Bronchial epithelial cell (primary cell): ENCODE measurements around the gene TOMM40L. TPM values are rescaled to one million over a fixed set of nuclear protein-coding genes. Genes with fewer than 3 reads are reported as not detected.
"Not testable (repeated sequence)": the region's sequence is repeated elsewhere in the genome, so short reads cannot be mapped to it uniquely, and the experiment has no call there.

Experiments used
- DNase-seq: peaks from one replicate; pipeline ENCODE4 v3.0.0-alpha.2; 2010; ENCODE audit warnings: low read depth
- FAIRE-seq: peaks from 2 replicates; lab custom pipeline; 2011; peaks lifted over from hg19 to GRCh38; lab: Jason Lieb, UNC
- H3K27me3 ChIP-seq: 2 replicates; pipeline ENCODE4 v1.5.1; 2011; ENCODE audit warnings: low read length; ENCODE audit not compliant: control insufficient read depth, insufficient read depth
- H3K36me3 ChIP-seq: 2 replicates; pipeline ENCODE4 v1.5.1; 2011; ENCODE audit warnings: low read length; ENCODE audit not compliant: control insufficient read depth, insufficient read depth
- H3K4me3 ChIP-seq: 2 replicates; pipeline ENCODE4 v1.5.1; 2011; ENCODE audit warnings: mild to moderate bottlenecking, low read depth, low read length, control low read depth
- CTCF ChIP-seq: IDR thresholded peaks from 2 replicates; pipeline ENCODE4 v1.5.1; 2011; ENCODE audit warnings: mild to moderate bottlenecking, moderate library complexity, low read length, control low read depth, inconsistent platforms; ENCODE audit not compliant: insufficient read depth, severe bottlenecking
- total RNA-seq: library from RNA; depleted of rRNA; stranded (reverse); fragments of >200 nt; gene quantifications from 2 replicates; pipeline ENCODE4 v1.2.1, GENCODE V29; 2014

The TOMM40L gene
- total RNA-seq, 1 donor from 2014 or later = 10.8 TPM

DNA sequence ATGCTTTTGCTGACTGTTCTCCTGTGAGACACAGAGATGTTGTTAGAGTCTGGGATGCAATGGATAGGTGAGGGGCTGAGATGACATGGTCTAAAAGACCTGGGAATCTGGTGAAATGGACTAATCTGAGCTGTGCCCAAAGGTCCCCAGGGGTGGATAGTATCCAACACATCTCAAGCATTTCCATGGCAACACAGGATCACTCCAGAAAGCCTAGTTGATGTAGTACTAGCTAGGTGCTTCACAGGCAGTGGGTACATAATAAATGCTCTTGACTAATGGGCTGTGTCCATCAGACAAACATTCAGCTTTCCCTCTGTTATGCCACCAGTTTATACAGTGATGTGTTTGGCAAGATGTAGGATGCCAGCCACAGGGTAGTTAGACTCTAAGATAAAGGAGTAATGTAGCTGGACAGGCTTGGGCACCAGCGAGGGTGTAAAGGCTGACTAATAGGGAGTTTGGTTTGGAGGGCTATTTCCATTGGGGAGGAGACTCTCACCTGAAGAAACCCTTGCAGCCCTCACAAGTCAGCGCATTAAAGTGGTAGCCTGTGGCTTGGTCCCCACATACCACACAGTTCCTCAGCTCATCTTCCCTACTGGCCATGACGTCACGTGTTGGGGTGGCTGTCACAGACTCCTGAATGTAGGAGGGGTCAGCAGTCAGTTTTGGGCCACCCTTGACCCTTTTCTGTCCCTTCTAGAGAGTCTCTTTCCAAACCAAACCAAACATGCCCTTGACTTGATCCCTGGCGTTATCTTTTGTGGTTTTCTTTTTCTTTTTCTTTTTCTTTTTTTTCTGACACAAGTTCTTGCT is 10.3 kb downstream of the TOMM40L start:
- DNase-seq (no peak), FAIRE-seq (no peak)
- no peak for TF ChIP-seq CTCF
- no peaks in the 10 kb centered on the region for H3K27me3 ChIP-seq
- no peak overlapping the region for H3K4me3 ChIP-seq
- no peaks in the 10 kb centered on the region for H3K36me3 ChIP-seq

GRCh38 chr1:161238039-161238473 is 12.2 kb downstream of the TOMM40L start, which contains the start of gene NR1I3:
Gene NR1I3, minus strand, starts transcription at chr1:161238203. Its CDS starts 1,638 bp downstream, at chr1:161236565.
- peak; percentile 99 for FAIRE-seq
- no peaks in the 10 kb centered on the region for H3K36me3 ChIP-seq
- peak; percentile 31 for DNase-seq
- H3K4me3 ChIP-seq = no peak within 1 kb of the TSS
- TF ChIP-seq CTCF = no peak
- no peaks in the 10 kb centered on the region for H3K27me3 ChIP-seq

GRCh38 chr1:161241682-161242081 is 15.8 kb downstream of the TOMM40L start:
- Histone ChIP-seq H3K27me3 (no peaks in the 10 kb centered on the region), H3K4me3 (no peak overlapping the region), H3K36me3 (no peaks in the 10 kb centered on the region)
- no peak for TF ChIP-seq CTCF
- FAIRE-seq = no peak
- DNase-seq = no peak

- FAIRE-seq (no peak), DNase-seq (peak; percentile 37)
- TF ChIP-seq CTCF = no peak
- Histone ChIP-seq H3K27me3 (no peaks in the 10 kb centered on the region), H3K36me3 (no peaks in the 10 kb centered on the region), H3K4me3 (no peak overlapping the region)
These were observed 16.5 kb downstream of the TOMM40L start for GRCh38 chr1:161242313-161242712.

- Histone ChIP-seq H3K4me3 (no peak overlapping the region), H3K27me3 (no peaks in the 10 kb centered on the region), H3K36me3 (no peaks in the 10 kb centered on the region)
- FAIRE-seq (peak; percentile 91), DNase-seq (peak; percentile 95)
- TF ChIP-seq CTCF = no peak
These were observed 19.0 kb downstream of the TOMM40L start for GRCh38 chr1:161244888-161245287.

DNA sequence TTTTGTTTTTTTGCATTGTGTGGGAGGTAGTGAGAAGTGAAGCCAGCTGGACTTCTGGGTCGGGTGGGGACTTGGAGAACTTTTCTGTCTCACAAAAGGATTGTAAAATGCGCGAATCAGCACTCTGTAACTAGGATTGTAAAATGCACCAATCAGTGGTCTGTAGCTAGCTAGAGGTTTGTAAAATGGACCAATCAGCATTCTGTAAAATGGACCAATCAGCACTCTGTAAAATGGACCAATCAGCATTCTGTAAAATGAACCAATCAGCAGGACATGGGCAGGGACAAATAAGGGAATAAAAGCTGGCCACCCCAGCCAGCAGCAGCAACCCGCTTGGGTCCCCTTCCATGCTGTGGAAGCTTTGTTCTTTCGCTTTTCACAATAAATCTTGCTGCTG is 24.2 kb downstream of the TOMM40L start:
- not testable (repeated sequence) for DNase-seq, H3K27me3 ChIP-seq, H3K4me3 ChIP-seq, FAIRE-seq, H3K36me3 ChIP-seq
